ENCODE data around the gene DNM1L. TPM values are rescaled to one million over a fixed set of nuclear protein-coding genes. Genes with fewer than 3 reads are reported as not detected.

DNM1L gene
- total and polyA plus RNA-seq, 2 donors from 2014 or later, result 30.5 to 66.2 TPM

GRCh38 chr12:32688786-32689185 lies 9.7 kb downstream of the DNM1L start:
- no peak for DNase-seq
- Histone ChIP-seq H3K9ac (ENCODE audit: low read length in 3 of 3) (no peak overlapping the region), H3K36me3 (ENCODE audit: control insufficient read depth in 2 of 3, insufficient read depth in 3 of 3, low read length in 3 of 3) (no peaks in the 10 kb centered on the region), H3K27me3 (ENCODE audit: control insufficient read depth, insufficient read depth, low read length) (no peaks in the 10 kb centered on the region), H3K4me1 (ENCODE audit: control insufficient read depth in 2 of 3, insufficient read depth in 2 of 3, low read depth in 1 of 3, low read length in 3 of 3) (no peaks in the 10 kb centered on the region), H3K27ac (ENCODE audit: low read depth in 2 of 2, low read length in 2 of 2) (no peak overlapping the region), H3K4me3 (ENCODE audit: low read length in 3 of 3) (no peak overlapping the region), H3K9me3 (ENCODE audit: control insufficient read depth in 2 of 3, insufficient read depth in 1 of 3, low read length in 3 of 3) (no peaks in the 10 kb centered on the region)
- intact Hi-C loops (cut with DNase I), result no loop called here
- no peak for FAIRE-seq
- no peak for TF ChIP-seq CTCF (IDR thresholded peaks at IDR 0.05; ENCODE audit: borderline replicate concordance, extremely low read depth, insufficient read depth)

DNA sequence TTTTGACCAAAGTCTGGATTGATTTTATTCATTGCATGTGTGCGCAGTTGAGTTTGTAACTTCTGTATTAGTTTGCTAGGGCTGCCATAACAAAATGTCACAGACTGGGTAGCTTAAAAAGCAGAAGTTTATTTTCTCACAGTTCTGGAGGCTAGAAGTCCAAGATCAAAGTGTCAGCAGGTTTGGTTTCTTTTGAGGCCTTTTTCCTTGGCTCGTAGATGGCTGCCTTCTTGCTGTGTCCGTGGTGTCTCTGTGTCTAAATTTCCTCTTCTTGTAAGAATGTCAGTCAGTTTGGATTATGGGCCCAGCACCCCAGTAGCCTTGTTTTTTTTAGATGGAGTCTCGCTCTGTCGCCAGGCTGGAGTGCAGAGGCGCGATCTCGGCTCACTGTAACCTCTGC lies 11.8 kb downstream of the DNM1L start:
- DNase-seq (no peak), FAIRE-seq (no peak)

GRCh38 chr12:32692358-32692757 lies 13.3 kb downstream of the DNM1L start:
- no peak overlapping the region for H3K4me3 ChIP-seq (ENCODE audit: low read length in 3 of 3)
- no peak for DNase-seq
- intact Hi-C loops (cut with DNase I), result no loop called here
- TF ChIP-seq CTCF (IDR thresholded peaks at IDR 0.05; ENCODE audit: borderline replicate concordance, extremely low read depth, insufficient read depth), result no peak
- H3K27me3 ChIP-seq (ENCODE audit: control insufficient read depth, insufficient read depth, low read length), result no peaks in the 10 kb centered on the region
- H3K4me1 ChIP-seq (ENCODE audit: control insufficient read depth in 2 of 3, insufficient read depth in 2 of 3, low read depth in 1 of 3, low read length in 3 of 3), result no peaks in the 10 kb centered on the region
- no peak overlapping the region for H3K9ac ChIP-seq (ENCODE audit: low read length in 3 of 3)
- no peak overlapping the region for H3K27ac ChIP-seq (ENCODE audit: low read depth in 2 of 2, low read length in 2 of 2)
- FAIRE-seq, result no peak
- H3K36me3 ChIP-seq (ENCODE audit: control insufficient read depth in 2 of 3, insufficient read depth in 3 of 3, low read length in 3 of 3), result no peaks in the 10 kb centered on the region
- no peaks in the 10 kb centered on the region for H3K9me3 ChIP-seq (ENCODE audit: control insufficient read depth in 2 of 3, insufficient read depth in 1 of 3, low read length in 3 of 3)

More for the DNA sequence above, 11.8 kb downstream of the DNM1L start:
- H3K27me3 ChIP-seq (ENCODE audit: control insufficient read depth, insufficient read depth, low read length), result no peaks in the 10 kb centered on the region
- no peak for TF ChIP-seq CTCF (IDR thresholded peaks at IDR 0.05; ENCODE audit: borderline replicate concordance, extremely low read depth, insufficient read depth)
- no peak overlapping the region for H3K4me3 ChIP-seq (ENCODE audit: low read length in 3 of 3)
- H3K27ac ChIP-seq (ENCODE audit: low read depth in 2 of 2, low read length in 2 of 2), result no peak overlapping the region
- no peaks in the 10 kb centered on the region for H3K4me1 ChIP-seq (ENCODE audit: control insufficient read depth in 2 of 3, insufficient read depth in 2 of 3, low read depth in 1 of 3, low read length in 3 of 3)
- H3K9me3 ChIP-seq (ENCODE audit: control insufficient read depth in 2 of 3, insufficient read depth in 1 of 3, low read length in 3 of 3), result no peaks in the 10 kb centered on the region
- H3K9ac ChIP-seq (ENCODE audit: low read length in 3 of 3), result no peak overlapping the region
- intact Hi-C loops (cut with DNase I), result no loop called here
- H3K36me3 ChIP-seq (ENCODE audit: control insufficient read depth in 2 of 3, insufficient read depth in 3 of 3, low read length in 3 of 3), result no peaks in the 10 kb centered on the region

- no peak for TF ChIP-seq CTCF (IDR thresholded peaks at IDR 0.05; ENCODE audit: borderline replicate concordance, extremely low read depth, insufficient read depth)
- no peak for DNase-seq
Observed at GRCh38 chr12:32693036-32693435, 13.9 kb downstream of the DNM1L start.

More at GRCh38 chr12:32693036-32693435, 13.9 kb downstream of the DNM1L start:
- FAIRE-seq, result peak; percentile 66
- H3K9ac ChIP-seq (ENCODE audit: low read length in 3 of 3), result no peak overlapping the region
- H3K4me3 ChIP-seq (ENCODE audit: low read length in 3 of 3), result no peak overlapping the region
- no peaks in the 10 kb centered on the region for H3K27me3 ChIP-seq (ENCODE audit: control insufficient read depth, insufficient read depth, low read length)
- H3K4me1 ChIP-seq (ENCODE audit: control insufficient read depth in 2 of 3, insufficient read depth in 2 of 3, low read depth in 1 of 3, low read length in 3 of 3), result no peaks in the 10 kb centered on the region
- intact Hi-C loops (cut with DNase I), result no loop called here
- H3K27ac ChIP-seq (ENCODE audit: low read depth in 2 of 2, low read length in 2 of 2), result no peak overlapping the region
- no peaks in the 10 kb centered on the region for H3K9me3 ChIP-seq (ENCODE audit: control insufficient read depth in 2 of 3, insufficient read depth in 1 of 3, low read length in 3 of 3)
- H3K36me3 ChIP-seq (ENCODE audit: control insufficient read depth in 2 of 3, insufficient read depth in 3 of 3, low read length in 3 of 3), result no peaks in the 10 kb centered on the region
